Effector CD8-positive, alpha-beta T cell (primary cell): ENCODE results near the gene MEGF11.

Experiments used
- DNase-seq: peaks from one replicate; lab custom pipeline; 2025; lab: John Stamatoyannopoulos, UW

Gene MEGF11

GRCh38 chr15:66171841-66172240 lies 81.7 kb downstream of the MEGF11 start:
- DNase-seq = no peak

- no peak for DNase-seq
Measured at GRCh38 chr15:66170716-66171115, 82.8 kb downstream of the MEGF11 start.

- no peak for DNase-seq
Measured at GRCh38 chr15:66170042-66170441, 83.5 kb downstream of the MEGF11 start.

GRCh38 chr15:66169625-66170024 lies 83.9 kb downstream of the MEGF11 start:
- DNase-seq = no peak

- no peak for DNase-seq
Measured at GRCh38 chr15:66169023-66169422, 84.5 kb downstream of the MEGF11 start.

- DNase-seq = no peak
Measured at GRCh38 chr15:66167854-66168253, 85.7 kb downstream of the MEGF11 start.

GRCh38 chr15:66165856-66166255 lies 87.7 kb downstream of the MEGF11 start:
- DNase-seq = no peak

GRCh38 chr15:66164788-66165187 lies 88.8 kb downstream of the MEGF11 start:
- DNase-seq = no peak

GRCh38 chr15:66163553-66163952 lies 90.0 kb downstream of the MEGF11 start:
- DNase-seq = no peak

- no peak for DNase-seq
Measured at GRCh38 chr15:66162286-66162685, 91.3 kb downstream of the MEGF11 start.

- no peak for DNase-seq
Measured at GRCh38 chr15:66161575-66162118, 91.9 kb downstream of the MEGF11 start.

- no peak for DNase-seq
Measured at GRCh38 chr15:66161108-66161507, 92.4 kb downstream of the MEGF11 start.

GRCh38 chr15:66157507-66157906 lies 96.0 kb downstream of the MEGF11 start:
- no peak for DNase-seq

- no peak for DNase-seq
Measured at GRCh38 chr15:66156310-66156975, 97.1 kb downstream of the MEGF11 start.

- DNase-seq = no peak
Measured at GRCh38 chr15:66155065-66155464, 98.5 kb downstream of the MEGF11 start.

GRCh38 chr15:66154581-66154980 lies 99.0 kb downstream of the MEGF11 start:
- no peak for DNase-seq

- DNase-seq = no peak
Measured at GRCh38 chr15:66153549-66154415, 99.8 kb downstream of the MEGF11 start.

GRCh38 chr15:66152650-66153049 lies 100.9 kb downstream of the MEGF11 start:
- DNase-seq = no peak

GRCh38 chr15:66151809-66152208 lies 101.7 kb downstream of the MEGF11 start:
- DNase-seq = no peak

GRCh38 chr15:66149871-66150270 lies 103.7 kb downstream of the MEGF11 start:
- DNase-seq = no peak

- no peak for DNase-seq
Measured at GRCh38 chr15:66148187-66148586, 105.4 kb downstream of the MEGF11 start.

- DNase-seq = no peak
Measured at GRCh38 chr15:66147440-66147839, 106.1 kb downstream of the MEGF11 start.

- no peak for DNase-seq
Measured at GRCh38 chr15:66145726-66146182, 107.8 kb downstream of the MEGF11 start.
